Measurements from ENCODE around the gene CDH8.

Gene CDH8

DNA sequence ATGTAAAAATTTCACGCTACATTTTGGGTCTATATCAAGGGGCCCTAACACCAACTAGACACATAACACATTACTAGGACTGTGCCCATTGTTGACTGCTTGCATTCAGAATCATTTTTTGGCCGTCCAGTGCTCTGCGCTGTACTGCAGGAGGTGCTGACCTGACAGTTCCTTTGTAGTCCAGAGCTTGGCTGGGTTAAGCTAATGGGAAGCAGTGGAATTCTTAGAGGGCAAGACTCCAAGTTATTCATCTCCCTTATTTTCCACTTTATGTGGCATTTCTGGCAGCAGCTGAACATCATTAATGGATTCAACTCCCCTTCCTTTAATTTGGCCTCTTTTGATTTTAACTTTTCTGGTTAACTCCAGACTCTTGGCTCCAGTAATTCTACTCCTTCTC, 351.7 kb downstream of the CDH8 start:
- H3K27ac Mint-ChIP-seq = no peak overlapping the region

GRCh38 chr16:61681673-61682072, 354.6 kb downstream of the CDH8 start:
- Mint-ChIP-seq H3K4me1 (ENCODE audit: low read depth) (no peaks in the 10 kb centered on the region), H3K36me3 (ENCODE audit: low read depth) (no peaks in the 10 kb centered on the region), H3K27ac (no peak overlapping the region), H3K4me3 (no peak overlapping the region), H3K9me3 (peaks cover 59% of the 10 kb centered on the region), H3K27me3 (ENCODE audit: low read depth) (no peaks in the 10 kb centered on the region)
- DNase-seq (ENCODE audit: low spot score) = no peak

More for the DNA sequence above, 351.7 kb downstream of the CDH8 start:
- Mint-ChIP-seq H3K9me3 (peaks cover 57% of the 10 kb centered on the region), H3K36me3 (ENCODE audit: low read depth) (no peaks in the 10 kb centered on the region), H3K4me1 (ENCODE audit: low read depth) (no peaks in the 10 kb centered on the region), H3K27me3 (ENCODE audit: low read depth) (no peaks in the 10 kb centered on the region), H3K4me3 (no peak overlapping the region)
- DNase-seq (ENCODE audit: low spot score) = no peak

DNA sequence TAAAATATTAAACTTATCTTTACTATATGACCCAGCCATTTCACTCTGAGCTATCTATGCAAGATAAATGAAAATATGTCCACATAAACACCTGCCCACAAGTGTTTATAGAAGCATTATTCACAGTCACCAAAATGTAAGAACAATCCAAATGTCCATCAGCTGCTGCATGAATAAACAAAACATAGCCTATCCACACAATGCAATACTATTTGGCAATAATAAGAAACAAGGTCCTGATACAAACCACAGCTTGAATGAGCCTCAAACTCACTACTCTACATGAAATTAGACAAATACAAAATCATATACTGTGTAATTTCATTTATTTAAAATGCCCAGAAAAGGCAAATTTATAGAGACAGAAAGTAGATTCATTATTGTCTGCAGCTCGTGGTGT, 355.1 kb downstream of the CDH8 start:
- H3K4me1 Mint-ChIP-seq (ENCODE audit: low read depth) = no peaks in the 10 kb centered on the region
- H3K36me3 Mint-ChIP-seq (ENCODE audit: low read depth) = no peaks in the 10 kb centered on the region
- peaks cover 55% of the 10 kb centered on the region for H3K9me3 Mint-ChIP-seq
- no peak overlapping the region for H3K27ac Mint-ChIP-seq
- no peak for DNase-seq (ENCODE audit: low spot score)
- H3K4me3 Mint-ChIP-seq = no peak overlapping the region
- no peaks in the 10 kb centered on the region for H3K27me3 Mint-ChIP-seq (ENCODE audit: low read depth)

GRCh38 chr16:61678182-61678581, 358.1 kb downstream of the CDH8 start:
- H3K9me3 Mint-ChIP-seq = peaks cover 55% of the 10 kb centered on the region
- H3K27ac Mint-ChIP-seq = no peak overlapping the region
- H3K4me1 Mint-ChIP-seq (ENCODE audit: low read depth) = no peaks in the 10 kb centered on the region
- H3K27me3 Mint-ChIP-seq (ENCODE audit: low read depth) = no peaks in the 10 kb centered on the region
- no peaks in the 10 kb centered on the region for H3K36me3 Mint-ChIP-seq (ENCODE audit: low read depth)
- no peak overlapping the region for H3K4me3 Mint-ChIP-seq
- DNase-seq (ENCODE audit: low spot score) = no peak

- Mint-ChIP-seq H3K27ac (no peak overlapping the region), H3K9me3 (peaks cover 59% of the 10 kb centered on the region), H3K27me3 (ENCODE audit: low read depth) (no peaks in the 10 kb centered on the region), H3K4me1 (ENCODE audit: low read depth) (no peaks in the 10 kb centered on the region), H3K4me3 (no peak overlapping the region), H3K36me3 (ENCODE audit: low read depth) (no peaks in the 10 kb centered on the region)
- no peak for DNase-seq (ENCODE audit: low spot score)
Observed at GRCh38 chr16:61677776-61678175, 358.5 kb downstream of the CDH8 start.

GRCh38 chr16:61676740-61677139, 359.5 kb downstream of the CDH8 start:
- no peak for DNase-seq (ENCODE audit: low spot score)
- no peak overlapping the region for H3K27ac Mint-ChIP-seq
- no peaks in the 10 kb centered on the region for H3K27me3 Mint-ChIP-seq (ENCODE audit: low read depth)
- H3K4me1 Mint-ChIP-seq (ENCODE audit: low read depth) = no peaks in the 10 kb centered on the region
- H3K36me3 Mint-ChIP-seq (ENCODE audit: low read depth) = no peaks in the 10 kb centered on the region
- no peak overlapping the region for H3K4me3 Mint-ChIP-seq
- peaks cover 59% of the 10 kb centered on the region for H3K9me3 Mint-ChIP-seq

GRCh38 chr16:61671161-61671560, 365.1 kb downstream of the CDH8 start:
- Mint-ChIP-seq H3K4me1 (ENCODE audit: low read depth) (no peaks in the 10 kb centered on the region), H3K27me3 (ENCODE audit: low read depth) (no peaks in the 10 kb centered on the region), H3K9me3 (peaks cover 50% of the 10 kb centered on the region)

GRCh38 chr16:61665512-61665911, 370.7 kb downstream of the CDH8 start:
- DNase-seq (ENCODE audit: low spot score) = no peak
- no peak overlapping the region for H3K4me3 Mint-ChIP-seq
- H3K36me3 Mint-ChIP-seq (ENCODE audit: low read depth) = no peaks in the 10 kb centered on the region
- H3K9me3 Mint-ChIP-seq = peaks cover 43% of the 10 kb centered on the region
- H3K27me3 Mint-ChIP-seq (ENCODE audit: low read depth) = no peaks in the 10 kb centered on the region
- no peaks in the 10 kb centered on the region for H3K4me1 Mint-ChIP-seq (ENCODE audit: low read depth)
- no peak overlapping the region for H3K27ac Mint-ChIP-seq

More at GRCh38 chr16:61671161-61671560, 365.1 kb downstream of the CDH8 start:
- no peak overlapping the region for H3K27ac Mint-ChIP-seq
- H3K4me3 Mint-ChIP-seq = no peak overlapping the region
- no peak for DNase-seq (ENCODE audit: low spot score)
- H3K36me3 Mint-ChIP-seq (ENCODE audit: low read depth) = no peaks in the 10 kb centered on the region

- Mint-ChIP-seq H3K9me3 (peaks cover 33% of the 10 kb centered on the region), H3K27me3 (ENCODE audit: low read depth) (no peaks in the 10 kb centered on the region), H3K4me3 (no peak overlapping the region), H3K36me3 (ENCODE audit: low read depth) (no peaks in the 10 kb centered on the region), H3K27ac (no peak overlapping the region), H3K4me1 (ENCODE audit: low read depth) (no peaks in the 10 kb centered on the region)
- no peak for DNase-seq (ENCODE audit: low spot score)
Observed at GRCh38 chr16:61659936-61660335, 376.3 kb downstream of the CDH8 start.

GRCh38 chr16:61654962-61655361, 381.3 kb downstream of the CDH8 start:
- H3K4me3 Mint-ChIP-seq = no peak overlapping the region
- H3K27me3 Mint-ChIP-seq (ENCODE audit: low read depth) = no peaks in the 10 kb centered on the region
- H3K4me1 Mint-ChIP-seq (ENCODE audit: low read depth) = no peaks in the 10 kb centered on the region
- H3K36me3 Mint-ChIP-seq (ENCODE audit: low read depth) = no peaks in the 10 kb centered on the region
- peaks cover 35% of the 10 kb centered on the region for H3K9me3 Mint-ChIP-seq
- no peak overlapping the region for H3K27ac Mint-ChIP-seq
- DNase-seq (ENCODE audit: low spot score) = no peak

DNA sequence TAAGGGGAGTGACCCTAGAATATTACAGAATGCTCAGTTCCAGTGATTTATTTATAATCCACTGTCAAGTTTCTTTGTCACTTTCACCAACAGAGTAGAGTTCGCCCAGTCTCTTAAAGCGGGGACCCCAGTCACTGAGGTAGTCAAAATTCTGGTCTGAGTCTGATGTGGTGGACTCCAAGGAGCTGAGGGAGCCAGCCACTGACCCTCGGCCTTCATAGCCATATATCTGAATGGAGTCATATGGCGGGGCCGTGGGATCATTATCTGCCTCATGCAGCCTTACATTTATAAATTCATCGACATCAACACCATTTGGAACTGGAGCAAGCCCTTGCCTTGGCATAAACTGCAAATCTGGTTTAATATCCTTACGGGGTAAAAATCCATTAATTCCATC, 382.7 kb downstream of the CDH8 start:
- H3K27ac Mint-ChIP-seq = no peak overlapping the region
- no peaks in the 10 kb centered on the region for H3K27me3 Mint-ChIP-seq (ENCODE audit: low read depth)
- peaks cover 35% of the 10 kb centered on the region for H3K9me3 Mint-ChIP-seq

GRCh38 chr16:61645561-61645960, 390.7 kb downstream of the CDH8 start:
- DNase-seq (ENCODE audit: low spot score) = no peak
- no peak overlapping the region for H3K4me3 Mint-ChIP-seq
- H3K27ac Mint-ChIP-seq = no peak overlapping the region
- H3K9me3 Mint-ChIP-seq = peaks cover 42% of the 10 kb centered on the region
- H3K27me3 Mint-ChIP-seq (ENCODE audit: low read depth) = no peaks in the 10 kb centered on the region
- no peaks in the 10 kb centered on the region for H3K4me1 Mint-ChIP-seq (ENCODE audit: low read depth)
- H3K36me3 Mint-ChIP-seq (ENCODE audit: low read depth) = no peaks in the 10 kb centered on the region

More for the DNA sequence above, 382.7 kb downstream of the CDH8 start:
- no peaks in the 10 kb centered on the region for H3K4me1 Mint-ChIP-seq (ENCODE audit: low read depth)
- no peak for DNase-seq (ENCODE audit: low spot score)
- H3K36me3 Mint-ChIP-seq (ENCODE audit: low read depth) = no peaks in the 10 kb centered on the region
- H3K4me3 Mint-ChIP-seq = no peak overlapping the region

- H3K27me3 Mint-ChIP-seq (ENCODE audit: low read depth) = no peaks in the 10 kb centered on the region
- H3K4me3 Mint-ChIP-seq = no peak overlapping the region
- no peak for DNase-seq (ENCODE audit: low spot score)
- H3K9me3 Mint-ChIP-seq = peaks cover 46% of the 10 kb centered on the region
- H3K36me3 Mint-ChIP-seq (ENCODE audit: low read depth) = no peaks in the 10 kb centered on the region
- H3K4me1 Mint-ChIP-seq (ENCODE audit: low read depth) = no peaks in the 10 kb centered on the region
- no peak overlapping the region for H3K27ac Mint-ChIP-seq
Observed at GRCh38 chr16:61644736-61645135, 391.5 kb downstream of the CDH8 start.

DNA sequence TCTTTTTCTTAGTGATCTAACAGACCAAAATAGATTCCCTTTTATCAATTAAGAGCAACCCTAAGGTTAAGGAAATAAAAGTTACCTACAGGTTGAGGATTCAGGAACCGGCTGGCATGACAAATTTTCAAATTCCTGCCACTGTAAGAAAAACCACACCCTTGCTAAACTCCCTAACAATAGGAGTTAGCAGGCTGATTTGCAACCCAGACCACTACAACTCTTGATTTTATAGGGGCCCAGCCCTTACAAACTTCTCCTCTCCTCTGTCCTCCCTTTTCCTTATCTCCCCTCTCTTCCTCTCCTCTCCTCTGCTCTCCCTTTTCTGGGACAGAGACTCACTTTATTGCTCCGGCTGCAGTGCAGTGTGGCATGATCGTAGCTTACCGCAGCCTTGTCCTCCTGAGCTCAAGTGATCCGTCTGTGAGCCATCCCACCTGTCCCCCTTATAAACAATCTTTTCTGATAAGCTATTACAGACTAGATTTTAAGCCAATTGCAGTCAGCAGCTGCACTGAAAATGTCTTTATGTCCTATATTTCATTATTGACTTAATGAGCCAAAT, 418.9 kb downstream of the CDH8 start:
- Mint-ChIP-seq H3K9me3 (peaks cover 33% of the 10 kb centered on the region), H3K4me3 (no peak overlapping the region), H3K27ac (no peak overlapping the region), H3K27me3 (ENCODE audit: low read depth) (no peaks in the 10 kb centered on the region), H3K4me1 (ENCODE audit: low read depth) (no peaks in the 10 kb centered on the region), H3K36me3 (ENCODE audit: low read depth) (no peaks in the 10 kb centered on the region)
- DNase-seq (ENCODE audit: low spot score) = no peak

DNA sequence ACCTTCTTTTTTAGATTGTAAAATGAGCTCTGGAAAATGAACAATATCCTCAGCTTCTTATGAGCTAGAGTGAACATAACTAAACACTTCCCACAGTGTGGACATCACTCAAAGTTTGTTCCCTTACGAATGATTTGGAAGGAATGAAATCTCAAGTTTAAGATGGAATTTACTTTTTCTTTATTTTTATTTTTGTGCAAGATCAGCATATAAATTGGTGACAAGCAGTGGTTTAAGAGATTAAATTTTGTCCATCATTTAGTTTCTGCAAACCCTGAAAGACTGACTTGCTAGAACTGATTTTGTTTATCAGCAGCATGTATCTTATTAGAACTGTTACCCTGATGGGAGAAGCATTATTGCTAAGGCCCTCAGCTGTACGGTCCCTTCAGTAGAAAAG, 420.1 kb downstream of the CDH8 start:
- Mint-ChIP-seq H3K36me3 (ENCODE audit: low read depth) (no peaks in the 10 kb centered on the region), H3K4me3 (no peak overlapping the region), H3K27me3 (ENCODE audit: low read depth) (no peaks in the 10 kb centered on the region), H3K27ac (no peak overlapping the region), H3K9me3 (peaks cover 32% of the 10 kb centered on the region), H3K4me1 (ENCODE audit: low read depth) (no peaks in the 10 kb centered on the region)
- DNase-seq (ENCODE audit: low spot score) = no peak
